VCaP (cell line): Measurements from ENCODE around the gene ARID3A.

Experiments used
- H3K27ac ChIP-seq: fragments of 450-650 bp; 2 replicates; pipeline ENCODE4 v1.5.1; 2017
- TF ChIP-seq, protein P1 (sequence below): fragments of 450-650 bp; conservative IDR thresholded peaks from 2 replicates; pipeline ENCODE4 v1.5.1; 2017; ENCODE audit warnings: mild to moderate bottlenecking, moderate library complexity

The ARID3A gene

DNA sequence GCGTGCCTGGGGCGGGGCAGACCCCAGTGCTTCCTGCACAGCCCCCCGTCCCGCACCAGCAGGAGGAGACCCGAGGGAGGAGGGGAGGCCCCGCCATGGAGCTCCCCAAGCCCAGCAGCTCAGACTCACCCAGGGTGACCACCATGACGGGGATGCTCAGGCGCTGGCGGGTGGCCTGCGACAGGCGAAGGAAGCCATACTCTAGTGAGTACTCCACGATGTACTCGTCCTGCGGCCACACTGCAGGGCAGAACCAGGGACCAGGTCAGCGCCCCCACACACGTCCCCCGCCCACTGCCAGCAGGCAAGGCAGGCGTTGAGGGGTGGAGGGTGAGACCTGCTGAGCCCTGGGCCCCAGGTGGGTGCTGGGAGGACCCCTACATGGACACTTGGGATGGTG is 86.5 kb downstream of the ARID3A start:
- TF ChIP-seq, protein P1, sequence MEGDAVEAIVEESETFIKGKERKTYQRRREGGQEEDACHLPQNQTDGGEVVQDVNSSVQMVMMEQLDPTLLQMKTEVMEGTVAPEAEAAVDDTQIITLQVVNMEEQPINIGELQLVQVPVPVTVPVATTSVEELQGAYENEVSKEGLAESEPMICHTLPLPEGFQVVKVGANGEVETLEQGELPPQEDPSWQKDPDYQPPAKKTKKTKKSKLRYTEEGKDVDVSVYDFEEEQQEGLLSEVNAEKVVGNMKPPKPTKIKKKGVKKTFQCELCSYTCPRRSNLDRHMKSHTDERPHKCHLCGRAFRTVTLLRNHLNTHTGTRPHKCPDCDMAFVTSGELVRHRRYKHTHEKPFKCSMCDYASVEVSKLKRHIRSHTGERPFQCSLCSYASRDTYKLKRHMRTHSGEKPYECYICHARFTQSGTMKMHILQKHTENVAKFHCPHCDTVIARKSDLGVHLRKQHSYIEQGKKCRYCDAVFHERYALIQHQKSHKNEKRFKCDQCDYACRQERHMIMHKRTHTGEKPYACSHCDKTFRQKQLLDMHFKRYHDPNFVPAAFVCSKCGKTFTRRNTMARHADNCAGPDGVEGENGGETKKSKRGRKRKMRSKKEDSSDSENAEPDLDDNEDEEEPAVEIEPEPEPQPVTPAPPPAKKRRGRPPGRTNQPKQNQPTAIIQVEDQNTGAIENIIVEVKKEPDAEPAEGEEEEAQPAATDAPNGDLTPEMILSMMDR = no peak
- no peak overlapping the region for H3K27ac ChIP-seq

DNA sequence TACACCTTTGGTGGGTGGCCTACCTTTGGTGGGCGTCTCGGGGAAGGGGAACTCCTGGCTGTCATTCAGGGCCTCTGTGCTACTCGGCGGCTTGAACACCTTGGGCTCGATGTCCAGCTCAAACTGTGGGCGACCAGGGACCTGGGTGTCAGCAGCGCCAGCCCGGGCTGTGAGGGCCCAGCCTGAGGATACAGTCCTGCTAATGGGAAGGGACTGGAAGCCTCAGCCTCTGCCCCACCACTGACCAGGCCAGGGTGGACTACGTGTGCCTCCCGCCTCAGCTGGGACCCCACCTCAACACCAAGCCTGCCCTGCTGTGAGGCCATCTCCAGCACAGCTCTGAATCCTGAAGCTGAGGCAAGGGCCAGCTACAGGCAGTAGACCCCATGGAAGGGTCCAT is 87.4 kb downstream of the ARID3A start:
- TF ChIP-seq, protein P1 = no peak
- H3K27ac ChIP-seq = no peak overlapping the region

DNA sequence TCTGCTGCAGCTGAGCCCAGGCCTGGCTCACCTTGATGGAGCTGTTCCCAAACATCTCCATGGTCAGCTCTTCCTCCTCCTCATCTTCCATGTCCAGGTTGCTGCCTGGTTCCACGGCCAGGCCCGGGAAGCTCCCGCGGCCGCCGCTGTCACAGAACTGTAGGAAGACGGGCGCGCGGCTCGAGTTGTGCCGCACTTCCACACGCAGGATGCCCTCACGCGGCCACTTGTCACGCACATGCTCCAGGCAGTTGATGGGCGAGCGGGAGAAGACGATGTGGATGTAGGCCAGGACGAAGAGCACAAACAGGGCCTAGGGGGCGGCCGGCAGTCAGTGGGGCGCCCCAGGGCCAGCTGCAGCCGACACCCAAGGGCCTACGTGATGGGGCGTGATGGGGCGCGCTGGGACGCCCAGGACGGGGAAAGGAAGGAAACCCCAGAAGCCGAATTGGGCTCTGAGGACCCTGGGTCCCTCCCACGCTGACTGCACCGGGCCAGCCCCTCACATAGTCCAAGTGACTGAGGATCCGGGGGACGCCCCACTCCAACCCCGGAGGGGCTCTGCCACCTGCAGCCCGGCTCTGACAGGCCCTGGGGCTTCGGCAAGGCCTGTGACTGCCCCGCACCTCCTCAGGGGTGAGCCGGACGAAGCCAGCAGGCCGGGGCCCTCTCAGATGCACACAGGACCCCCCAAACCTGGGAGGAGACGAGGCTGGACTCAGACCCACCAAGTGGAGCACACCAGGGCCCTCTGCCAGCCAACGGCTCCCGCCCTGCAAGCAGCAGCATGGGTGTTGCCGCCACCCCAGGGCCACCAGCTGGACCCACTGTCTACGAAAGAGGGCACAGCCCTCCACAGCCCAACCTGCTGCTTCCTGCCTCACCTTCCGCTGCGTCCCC is 88.6 kb downstream of the ARID3A start:
- TF ChIP-seq, protein P1 = no peak
- no peak overlapping the region for H3K27ac ChIP-seq

DNA sequence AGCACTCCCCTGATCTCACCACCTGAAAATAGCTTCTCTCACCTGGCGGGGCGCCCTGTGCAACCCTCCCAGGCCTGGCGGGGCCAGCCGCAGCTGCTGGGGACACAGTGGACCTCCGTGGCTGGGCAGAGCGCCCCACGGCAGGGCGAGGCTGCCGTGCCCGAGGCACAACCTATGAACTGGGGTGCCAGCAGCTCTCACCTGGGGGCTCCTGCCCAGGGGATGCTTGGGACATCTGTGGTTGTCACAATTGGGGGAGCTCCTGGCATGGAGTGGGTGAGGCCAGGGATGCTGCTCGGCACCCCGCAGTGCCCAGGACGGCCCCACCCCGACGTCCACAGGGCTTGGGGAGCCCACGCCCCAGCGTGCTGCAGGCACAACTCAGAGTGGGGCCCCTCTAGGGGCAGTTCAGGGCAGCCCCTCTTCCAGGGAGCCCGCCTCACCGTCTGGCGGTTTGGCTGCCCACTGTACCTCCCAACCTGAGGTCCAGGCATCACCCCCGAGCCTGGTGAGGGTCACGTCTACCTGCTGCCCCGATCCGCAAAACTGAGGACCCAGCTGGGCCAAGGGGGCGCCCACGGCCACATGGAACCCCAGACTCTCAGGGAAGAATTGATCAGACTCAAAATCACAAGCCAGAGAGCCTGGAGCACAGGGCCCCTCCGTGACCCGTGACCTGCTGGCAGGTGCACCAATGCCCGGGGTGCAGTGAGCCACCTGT is 89.4 kb downstream of the ARID3A start:
- TF ChIP-seq, protein P1 = no peak
- no peak overlapping the region for H3K27ac ChIP-seq

DNA sequence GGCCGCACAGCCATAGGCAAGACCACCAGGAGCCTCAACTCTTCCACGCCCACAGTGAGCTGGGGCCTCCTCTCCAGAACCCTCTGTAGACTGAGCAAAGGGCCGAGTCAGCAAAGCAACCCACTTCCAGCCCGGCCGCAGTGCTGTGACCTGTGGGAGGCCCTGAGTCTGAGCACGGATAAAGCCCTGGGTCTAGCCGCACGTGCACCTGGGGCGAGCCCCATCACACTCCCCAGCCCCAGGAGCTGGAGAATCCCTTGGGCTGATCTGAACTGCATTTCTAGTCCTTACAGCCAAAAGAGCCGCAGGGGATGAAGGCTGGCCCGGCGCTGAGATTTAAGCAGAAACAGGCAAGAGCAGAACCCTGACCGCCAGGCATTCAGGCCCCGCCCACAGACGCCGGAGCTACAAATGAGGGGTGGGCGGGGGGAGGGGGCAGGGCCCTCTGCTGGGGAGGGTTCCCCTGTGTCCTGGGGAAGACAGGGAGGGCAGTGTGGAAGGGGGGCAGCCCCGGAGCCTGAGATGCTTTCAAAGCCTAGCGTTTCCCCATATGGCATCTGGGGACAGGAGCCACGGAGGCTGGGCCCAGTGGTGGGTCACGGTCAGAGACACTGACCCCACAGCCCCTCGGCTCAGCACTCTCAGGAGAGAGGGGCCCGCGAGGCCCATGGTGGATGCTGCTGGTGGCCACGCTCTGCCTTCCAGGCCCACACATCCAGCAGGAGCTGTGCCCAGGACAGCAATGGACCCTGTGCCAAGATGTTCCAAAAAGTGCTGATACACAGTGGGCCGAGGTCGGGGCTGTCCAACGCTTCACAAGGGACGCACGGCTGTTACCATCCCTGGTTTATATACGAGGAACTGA is 90.2 kb downstream of the ARID3A start:
- TF ChIP-seq, protein P1 = no peak
- no peak overlapping the region for H3K27ac ChIP-seq

DNA sequence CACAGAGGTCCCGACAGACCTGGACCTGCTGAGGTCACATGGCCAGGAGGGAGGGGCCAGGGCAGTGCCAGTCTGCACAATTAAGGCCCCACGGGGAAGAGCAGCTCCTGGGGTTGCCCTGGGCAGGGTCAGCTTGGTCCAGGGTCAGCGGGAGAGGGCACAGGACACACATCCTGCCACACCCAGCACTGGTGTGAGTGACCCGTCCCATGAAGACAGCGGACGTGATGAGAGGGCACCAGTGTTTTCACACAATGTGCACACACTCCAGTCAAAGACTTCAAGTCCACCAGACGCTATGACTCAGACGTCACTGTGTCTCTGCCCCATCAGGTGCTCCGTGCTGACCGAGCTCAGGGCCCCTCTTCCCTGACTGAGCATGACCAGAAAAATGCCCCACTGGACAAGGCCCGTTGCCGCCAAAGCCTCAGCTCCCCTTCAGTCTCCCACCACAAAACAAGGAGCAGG is 90.8 kb downstream of the ARID3A start:
- no peak overlapping the region for H3K27ac ChIP-seq
- TF ChIP-seq, protein P1 = no peak
